GM19468 (cell line): ENCODE data around the gene INF2.

Experiments
- ATAC-seq: cut with Tn5 transposase; IDR thresholded peaks from one replicate; pipeline ENCODE4 v1.9.1; 2021; ENCODE audit warnings: mild to moderate bottlenecking, moderate library complexity, moderate number of reproducible peaks; ENCODE audit not compliant: unreplicated experiment; ENCODE audit errors: extremely low read depth

The INF2 gene

DNA sequence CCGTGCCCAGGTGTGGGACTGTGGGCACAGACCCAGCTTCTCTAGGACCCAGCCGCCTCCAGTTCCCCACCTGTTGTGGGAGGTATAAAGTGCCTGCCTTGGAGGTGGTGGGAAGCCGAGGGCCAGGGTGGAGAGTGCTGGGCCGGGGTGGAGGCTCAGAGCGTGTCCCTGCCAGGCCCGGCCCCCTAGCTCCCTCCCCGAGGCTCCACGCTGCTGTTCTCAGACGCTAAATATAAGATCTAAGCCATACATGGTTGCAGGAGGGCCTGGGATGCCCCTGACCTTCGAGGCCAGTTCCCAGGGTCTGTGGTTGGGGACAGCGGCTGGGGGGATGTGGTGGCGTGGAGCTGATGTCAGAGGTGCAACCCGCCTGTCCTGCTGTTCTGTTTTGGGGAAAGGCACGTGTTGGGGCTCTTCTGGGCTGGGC lies 10.8 kb downstream of the INF2 start:
- no peak for ATAC-seq

DNA sequence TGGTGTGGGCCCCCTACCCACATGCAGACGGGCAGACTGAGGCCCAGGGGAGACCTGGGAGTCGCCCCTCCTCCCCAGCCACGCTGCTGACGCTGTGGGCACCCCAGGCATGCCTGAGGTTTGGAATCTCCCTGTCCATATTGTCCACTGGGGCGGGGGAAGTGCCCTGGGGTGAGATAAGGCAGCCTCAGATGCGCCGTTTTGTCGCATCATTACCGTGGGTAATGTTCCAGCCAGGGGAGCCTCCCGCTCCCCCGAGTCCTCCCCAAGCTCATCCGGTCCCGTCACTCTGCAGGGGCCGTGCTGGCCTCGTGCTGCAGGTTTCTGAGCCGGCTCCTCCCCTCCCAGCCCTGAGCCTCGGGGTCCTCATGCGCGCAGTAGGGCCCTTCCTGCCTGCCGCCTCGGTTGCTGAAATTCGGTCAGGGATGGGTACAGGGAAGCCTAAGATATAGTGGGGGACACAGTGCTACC lies 11.4 kb downstream of the INF2 start:
- no peak for ATAC-seq

DNA sequence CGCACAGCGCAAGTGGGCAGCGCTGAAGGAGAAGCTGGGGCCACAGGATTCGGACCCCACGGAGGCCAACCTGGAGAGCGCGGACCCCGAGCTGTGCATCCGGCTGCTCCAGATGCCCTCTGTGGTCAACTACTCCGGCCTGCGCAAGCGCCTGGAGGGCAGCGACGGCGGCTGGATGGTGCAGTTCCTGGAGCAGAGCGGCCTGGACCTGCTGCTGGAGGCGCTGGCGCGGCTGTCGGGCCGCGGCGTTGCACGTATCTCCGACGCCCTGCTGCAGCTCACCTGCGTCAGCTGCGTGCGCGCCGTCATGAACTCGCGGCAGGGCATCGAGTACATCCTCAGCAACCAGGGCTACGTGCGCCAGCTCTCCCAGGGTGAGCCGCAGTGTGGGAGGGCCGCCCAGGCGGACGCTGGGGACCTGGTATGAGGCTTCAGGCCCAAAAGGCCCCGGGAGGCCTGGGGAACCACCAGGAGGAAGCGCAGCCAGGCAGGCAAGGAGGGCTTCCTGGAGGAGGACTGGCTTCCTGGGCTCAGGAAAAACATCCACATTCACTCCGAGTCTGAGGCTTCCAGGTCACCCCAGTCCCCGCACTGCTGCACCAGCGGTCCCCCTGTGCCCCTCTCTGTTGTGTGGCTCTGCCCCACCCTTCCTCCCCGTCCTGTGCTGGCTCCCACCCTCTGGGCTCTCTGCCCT lies 12.1 kb downstream of the INF2 start:
- ATAC-seq, result no peak

DNA sequence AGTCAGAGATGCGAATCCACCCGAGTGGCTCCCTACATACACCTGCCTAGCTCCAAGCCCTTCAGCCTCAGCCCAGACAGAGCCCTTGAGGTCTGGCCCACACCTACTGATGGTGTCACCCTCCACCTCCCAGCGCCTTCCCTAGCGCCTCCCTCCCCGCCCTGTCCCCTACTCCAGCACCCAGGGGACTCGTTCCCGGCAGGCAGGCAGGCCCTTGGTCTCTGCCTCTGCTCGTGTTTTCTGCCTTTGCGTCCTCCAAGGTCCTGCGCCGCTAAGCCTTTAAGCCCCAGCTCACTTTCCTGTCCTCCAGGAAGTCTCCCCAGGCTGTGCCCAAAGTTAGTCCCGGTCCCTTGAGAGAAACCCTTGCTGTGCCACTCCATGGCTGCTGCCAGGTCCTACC lies 12.7 kb downstream of the INF2 start:
- no peak for ATAC-seq

DNA sequence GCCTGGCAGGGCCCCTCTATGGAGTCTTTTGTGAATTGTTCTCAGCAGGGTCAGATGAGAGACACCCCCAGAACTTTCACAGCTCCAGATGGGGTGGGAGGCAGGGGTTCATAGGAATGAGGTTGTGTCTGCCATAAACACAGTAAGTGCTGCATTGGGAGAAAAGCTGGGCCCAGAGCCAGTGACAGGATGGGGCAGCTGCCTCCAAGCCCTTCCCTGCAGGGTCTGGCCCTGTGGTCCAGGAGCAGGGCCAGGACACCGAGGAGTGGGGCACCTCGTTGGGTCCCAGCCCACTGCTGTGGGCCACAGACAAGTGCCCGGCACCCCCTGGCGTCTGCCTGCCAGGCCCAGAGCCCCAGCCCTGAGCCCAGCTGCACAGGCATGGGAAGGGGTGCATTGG lies 13.3 kb downstream of the INF2 start:
- no peak for ATAC-seq

DNA sequence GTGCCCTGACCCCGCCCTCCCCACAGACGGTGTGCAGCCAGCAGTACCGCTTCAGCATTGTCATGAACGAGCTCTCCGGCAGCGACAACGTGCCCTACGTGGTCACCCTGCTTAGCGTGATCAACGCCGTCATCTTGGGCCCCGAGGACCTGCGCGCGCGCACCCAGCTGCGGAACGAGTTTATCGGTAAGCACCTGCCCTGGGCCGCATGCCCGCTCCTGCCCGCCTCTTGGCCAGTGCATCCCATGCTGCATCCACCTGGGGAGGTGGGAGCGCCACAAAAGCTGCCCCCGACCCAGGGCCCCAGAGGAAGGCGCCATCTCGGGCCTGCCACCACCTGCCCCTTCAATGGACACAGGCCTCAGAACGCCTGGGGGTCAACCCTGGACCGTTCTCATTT lies 13.9 kb downstream of the INF2 start:
- no peak for ATAC-seq

DNA sequence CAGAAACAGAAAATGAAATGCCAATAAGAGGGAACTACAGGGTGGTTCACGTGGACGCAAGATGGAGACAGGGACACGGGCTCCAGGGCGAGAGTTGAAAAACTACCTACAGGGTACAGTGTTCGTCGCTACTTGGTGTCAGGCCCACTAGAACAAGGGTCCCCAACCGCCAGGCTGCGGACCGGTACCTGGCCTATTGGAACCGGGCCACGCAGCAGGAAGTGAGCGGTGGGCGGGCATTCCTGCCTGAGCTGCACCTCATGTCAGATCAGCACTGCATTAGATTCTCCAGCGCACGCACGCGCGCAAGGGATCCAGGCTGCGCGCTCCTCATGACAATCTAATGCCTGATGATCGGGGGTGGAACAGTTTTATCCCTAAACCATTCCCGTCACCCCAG lies 14.8 kb downstream of the INF2 start:
- ATAC-seq, result no peak

DNA sequence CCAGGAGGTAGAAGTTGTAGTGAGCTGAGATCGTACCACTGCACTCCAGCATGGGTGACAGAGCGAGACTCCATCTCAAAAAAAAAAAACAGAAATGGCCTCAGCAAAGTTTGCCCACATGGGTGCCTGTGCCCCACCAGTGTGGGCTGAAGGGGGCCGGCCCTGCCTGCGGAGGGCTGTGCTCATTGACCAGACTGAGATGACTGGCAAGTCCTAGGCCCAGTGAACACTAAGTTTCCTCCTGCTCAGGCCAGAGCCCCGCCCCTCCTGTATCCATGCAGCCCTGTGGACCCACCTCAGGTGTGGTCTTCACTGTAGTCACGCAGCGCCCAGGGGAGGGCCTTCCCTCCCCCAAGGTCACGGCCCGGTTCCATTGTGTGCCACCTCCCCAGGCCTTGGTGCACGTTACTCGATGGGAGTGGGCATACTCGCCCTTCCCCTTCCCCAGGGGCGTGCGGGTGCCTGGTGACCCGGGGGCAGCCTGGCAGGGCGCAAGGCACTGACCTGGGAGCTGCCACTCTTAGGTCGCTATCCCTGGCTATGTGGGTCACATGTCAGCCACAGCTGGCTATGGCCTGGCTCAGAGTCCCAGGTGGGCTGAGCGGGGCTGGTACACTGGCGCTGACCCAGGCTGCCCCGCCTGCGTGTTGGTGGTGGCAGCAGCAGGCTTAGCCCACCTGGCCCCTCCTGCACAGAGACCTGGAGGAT lies 16.1 kb downstream of the INF2 start:
- no peak for ATAC-seq

DNA sequence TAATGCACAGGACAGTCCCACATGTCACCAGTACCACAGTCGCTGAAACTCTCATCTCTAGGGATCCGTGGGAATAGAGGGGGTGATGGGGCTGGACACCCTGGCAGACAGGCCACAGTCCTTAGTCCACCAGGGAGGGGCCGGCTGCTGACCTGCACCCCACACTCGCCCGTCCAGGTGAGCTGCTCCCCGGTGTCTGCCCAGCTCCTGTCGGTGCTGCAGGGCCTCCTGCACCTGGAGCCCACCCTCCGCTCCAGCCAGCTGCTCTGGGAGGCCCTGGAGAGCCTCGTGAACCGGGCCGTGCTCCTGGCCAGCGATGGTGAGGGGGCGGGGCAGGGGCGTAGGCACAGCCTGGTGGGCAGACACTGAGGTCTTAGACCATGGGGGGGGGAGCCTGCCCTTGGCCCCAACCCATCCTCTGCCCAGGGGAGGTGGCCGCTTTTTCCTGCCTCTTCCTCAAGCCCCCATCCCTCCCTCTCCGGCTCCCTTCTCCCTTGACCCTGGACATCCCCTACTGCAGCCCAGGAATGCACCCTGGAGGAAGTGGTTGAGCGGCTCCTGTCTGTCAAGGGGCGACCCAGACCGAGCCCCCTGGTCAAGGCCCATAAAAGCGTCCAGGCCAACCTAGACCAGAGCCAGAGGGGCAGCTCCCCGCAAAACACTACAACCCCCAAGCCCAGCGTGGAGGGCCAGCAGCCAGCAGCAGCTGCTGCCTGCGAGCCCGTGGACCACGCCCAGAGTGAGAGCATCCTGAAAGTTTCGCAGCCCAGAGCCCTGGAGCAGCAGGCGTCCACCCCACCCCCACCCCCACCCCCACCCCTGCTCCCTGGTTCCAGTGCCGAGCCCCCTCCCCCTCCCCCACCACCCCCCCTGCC lies 17.6 kb downstream of the INF2 start:
- ATAC-seq, result no peak

DNA sequence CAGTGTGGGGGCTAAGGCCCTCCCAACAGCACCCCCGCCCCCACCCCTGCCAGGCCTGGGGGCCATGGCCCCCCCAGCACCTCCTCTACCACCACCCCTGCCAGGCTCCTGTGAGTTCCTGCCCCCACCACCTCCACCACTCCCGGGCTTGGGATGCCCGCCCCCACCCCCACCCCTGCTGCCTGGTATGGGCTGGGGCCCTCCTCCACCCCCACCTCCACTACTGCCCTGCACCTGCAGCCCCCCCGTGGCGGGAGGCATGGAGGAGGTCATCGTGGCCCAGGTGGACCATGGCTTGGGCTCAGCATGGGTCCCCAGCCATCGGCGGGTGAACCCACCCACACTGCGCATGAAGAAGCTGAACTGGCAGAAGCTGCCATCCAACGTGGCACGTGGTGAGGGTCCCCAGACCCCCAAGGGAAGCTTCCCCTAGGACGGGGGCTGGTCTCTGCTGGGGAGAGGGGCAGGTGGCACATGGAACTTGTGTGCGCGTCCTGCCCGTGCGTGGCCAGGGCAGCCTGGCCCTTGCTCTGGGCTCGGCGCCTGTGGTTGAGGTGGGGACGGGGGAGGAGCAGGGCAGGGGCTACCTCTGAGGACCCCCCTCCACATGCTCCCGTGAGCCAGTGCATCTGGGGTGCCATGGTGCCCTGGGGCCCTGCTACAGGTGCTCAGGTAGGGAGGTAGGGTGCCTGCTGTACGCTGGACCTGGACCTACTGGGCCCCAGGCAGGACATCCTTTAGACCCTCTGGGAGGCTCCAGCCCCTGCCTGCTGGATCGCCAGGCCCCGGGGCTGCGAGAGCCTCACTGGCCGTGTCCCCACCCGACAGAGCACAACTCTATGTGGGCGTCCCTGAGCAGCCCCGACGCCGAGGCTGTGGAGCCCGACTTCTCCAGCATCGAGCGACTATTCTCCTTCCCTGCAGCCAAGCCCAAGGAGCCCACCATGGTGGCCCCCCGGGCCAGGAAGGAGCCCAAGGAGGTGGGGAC lies 18.5 kb downstream of the INF2 start:
- no peak for ATAC-seq

DNA sequence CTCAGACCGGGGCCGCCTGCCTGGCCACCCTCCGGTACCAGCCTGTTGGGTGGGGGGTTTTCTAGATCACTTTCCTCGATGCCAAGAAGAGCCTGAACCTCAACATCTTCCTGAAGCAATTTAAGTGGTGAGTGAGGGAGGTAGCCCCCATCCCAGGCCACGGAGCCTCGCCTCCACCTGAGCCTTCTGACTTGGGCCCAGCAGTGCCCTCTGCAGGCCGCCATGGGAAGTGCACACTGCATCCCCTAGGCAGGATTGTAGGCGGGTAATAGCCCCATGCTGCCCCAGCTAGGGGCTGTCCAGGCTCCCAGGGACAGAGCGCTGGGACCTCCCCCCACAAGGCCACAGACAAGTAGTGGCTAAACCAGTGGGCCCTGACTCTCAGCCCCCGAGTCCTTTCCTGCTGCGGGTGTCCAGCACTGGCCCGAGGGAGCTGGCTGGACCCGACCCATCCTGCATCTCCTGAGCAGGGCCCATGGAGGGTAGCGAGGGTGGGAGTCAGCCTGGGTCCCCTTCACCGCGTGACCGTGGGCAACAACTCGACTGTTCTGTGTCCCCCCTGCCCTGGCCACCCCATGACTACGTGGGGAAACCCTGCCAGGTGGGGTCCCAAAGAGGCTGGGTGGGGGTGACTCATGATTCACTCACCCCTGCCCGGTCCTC lies 19.3 kb downstream of the INF2 start:
- no peak for ATAC-seq

DNA sequence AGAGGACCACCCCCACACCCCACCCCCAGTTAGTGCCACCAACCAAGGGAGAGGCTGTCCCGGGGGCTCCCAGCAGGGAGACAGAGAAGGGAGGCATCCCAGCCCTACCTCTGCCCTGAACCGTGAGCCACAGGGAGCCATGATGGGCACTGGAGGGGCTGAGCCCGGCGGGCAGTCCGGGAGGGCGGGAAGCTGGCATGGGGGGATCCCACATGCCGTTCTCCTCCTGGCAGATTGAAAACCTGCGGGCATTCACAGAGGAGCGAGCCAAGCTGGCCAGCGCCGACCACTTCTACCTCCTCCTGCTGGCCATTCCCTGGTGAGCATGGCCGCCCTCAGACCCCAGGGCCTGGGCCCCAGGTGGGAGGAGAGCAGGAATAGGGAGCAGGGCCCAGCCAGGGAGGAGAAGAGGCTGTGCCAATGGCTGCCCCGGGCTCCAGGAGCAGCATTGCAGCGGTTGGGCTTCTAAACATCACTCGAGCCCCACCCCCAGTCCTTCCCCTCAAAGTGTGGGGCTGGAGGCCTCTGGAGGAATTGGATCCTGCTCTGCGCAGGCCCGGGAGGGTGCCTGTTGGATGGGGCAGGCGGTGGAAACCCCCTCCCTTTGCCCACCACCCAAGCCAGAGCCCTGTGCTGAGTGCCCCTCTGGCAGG lies 20.1 kb downstream of the INF2 start:
- no peak for ATAC-seq

DNA sequence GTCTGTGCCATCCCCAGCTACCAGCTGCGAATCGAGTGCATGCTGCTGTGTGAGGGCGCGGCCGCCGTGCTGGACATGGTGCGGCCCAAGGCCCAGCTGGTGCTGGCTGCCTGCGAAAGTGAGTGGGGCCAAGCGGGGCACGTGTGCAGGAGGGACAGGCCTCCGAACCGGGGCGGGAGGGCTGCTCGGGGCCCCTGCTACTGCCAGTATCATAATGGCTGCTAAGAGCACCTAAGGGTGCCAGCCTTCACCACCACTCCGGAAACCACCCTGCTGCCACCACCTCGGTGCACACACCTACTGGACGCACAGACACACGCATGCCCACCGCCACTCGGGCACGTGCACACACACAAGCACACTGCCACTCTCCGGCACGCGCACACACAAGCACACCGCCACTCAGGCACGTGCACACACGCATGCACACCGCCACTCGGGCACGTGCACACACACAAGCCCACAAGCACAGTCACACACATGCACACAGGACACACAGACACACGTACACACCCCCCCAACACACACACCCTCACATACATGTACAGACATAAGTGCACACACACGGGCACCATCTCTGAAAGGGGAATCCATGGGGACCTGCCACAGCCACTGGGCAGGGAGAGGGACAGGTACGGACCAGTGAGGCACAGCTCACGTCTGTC lies 20.8 kb downstream of the INF2 start:
- no peak for ATAC-seq

DNA sequence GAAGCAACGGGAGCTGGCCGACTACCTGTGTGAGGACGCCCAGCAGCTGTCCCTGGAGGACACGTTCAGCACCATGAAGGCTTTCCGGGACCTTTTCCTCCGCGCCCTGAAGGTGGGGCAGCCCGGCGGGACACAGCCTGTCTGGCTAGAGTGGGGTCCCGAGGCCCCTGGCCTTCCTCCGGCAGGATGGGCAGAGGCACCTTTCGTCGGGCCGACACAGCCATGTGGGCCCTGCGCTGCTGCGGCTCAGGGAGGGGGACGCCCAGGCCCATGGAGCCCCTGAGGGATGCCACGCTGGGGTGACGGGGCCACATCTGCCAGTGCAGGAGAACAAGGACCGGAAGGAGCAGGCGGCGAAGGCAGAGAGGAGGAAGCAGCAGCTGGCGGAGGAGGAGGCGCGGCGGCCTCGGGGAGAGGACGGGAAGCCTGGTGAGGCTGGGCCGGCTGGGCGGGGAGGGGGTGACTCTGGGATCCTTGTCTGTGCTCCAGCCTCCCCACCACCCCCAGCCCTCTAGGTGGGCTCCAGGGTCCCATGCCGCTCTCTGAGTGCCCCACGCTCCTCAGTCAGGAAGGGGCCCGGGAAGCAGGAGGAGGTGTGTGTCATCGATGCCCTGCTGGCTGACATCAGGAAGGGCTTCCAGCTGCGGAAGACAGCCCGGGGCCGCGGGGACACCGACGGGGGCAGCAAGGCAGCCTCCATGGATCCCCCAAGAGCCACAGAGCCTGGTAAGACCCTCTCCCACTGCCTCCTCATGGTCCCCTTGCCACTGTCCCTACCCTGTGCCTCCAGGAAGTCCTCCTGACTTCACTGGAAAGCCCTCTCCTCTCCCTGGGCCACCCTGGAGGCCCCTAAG lies 23.7 kb downstream of the INF2 start:
- ATAC-seq, result no peak

DNA sequence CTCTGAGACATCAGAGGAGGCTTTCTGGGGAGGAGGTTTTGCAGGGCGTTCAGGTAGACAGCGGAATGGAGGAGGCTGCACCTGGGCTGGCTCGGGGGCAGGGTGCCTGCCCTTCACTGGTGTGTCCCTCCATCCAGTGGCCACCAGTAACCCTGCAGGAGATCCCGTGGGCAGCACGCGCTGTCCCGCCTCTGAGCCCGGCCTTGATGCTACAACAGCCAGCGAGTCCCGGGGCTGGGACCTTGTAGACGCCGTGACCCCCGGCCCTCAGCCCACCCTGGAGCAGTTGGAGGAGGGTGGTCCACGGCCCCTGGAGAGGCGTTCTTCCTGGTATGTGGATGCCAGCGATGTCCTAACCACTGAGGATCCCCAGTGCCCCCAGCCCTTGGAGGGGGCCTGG lies 24.6 kb downstream of the INF2 start:
- no peak for ATAC-seq

DNA sequence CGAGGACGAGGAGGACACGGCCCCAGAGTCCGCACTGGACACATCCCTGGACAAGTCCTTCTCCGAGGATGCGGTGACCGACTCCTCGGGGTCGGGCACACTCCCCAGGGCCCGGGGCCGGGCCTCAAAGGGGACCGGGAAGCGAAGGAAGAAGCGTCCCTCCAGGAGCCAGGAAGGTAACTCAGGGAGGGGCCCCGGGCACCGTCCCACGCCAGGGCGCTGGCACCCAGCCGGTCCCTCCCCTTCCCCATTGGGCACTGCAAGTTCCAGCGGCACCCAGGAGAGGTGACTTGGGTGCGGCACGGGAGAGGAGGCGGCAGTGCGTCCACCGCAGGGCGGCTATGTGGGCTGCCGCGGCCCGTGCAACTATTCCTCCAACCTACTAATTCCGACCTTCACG lies 25.3 kb downstream of the INF2 start:
- ATAC-seq, result no peak

DNA sequence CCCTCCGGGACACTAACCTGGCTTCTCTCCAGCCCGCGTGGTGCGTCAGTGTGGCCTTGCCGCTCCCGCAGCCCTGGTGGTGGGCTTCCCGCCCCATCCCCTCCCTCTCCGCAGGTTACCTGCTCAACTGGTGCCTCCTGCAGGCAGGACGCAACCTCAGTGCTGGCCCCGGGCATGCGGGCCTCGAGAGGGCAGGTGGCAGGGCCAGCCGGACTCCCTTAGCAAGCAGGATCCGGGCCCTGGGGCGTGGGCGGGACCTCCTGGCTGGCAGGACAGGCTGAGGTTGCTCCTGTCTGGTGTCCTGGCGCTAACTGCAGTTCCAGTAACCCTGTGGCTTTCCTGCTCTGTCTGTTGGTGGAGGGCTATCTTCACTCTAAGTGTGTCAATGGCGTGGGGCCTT lies 26.0 kb downstream of the INF2 start:
- no peak for ATAC-seq
